Right renal cortex interstitium (tissue), 3 donors: Measurements from ENCODE around the gene MAGEA2. TPM values are rescaled to one million over a fixed set of nuclear protein-coding genes. Genes with fewer than 3 reads are reported as not detected.
"Not testable (repeated sequence)": the region's sequence is repeated elsewhere in the genome, so short reads cannot be mapped to it uniquely, and the experiment has no call there.

Experiments
- DNase-seq, 3 donors: peaks; one replicate each; pipeline ENCODE4 v3.0.0-alpha.2; 2013; ENCODE audit warnings: low read depth in 3 of 3, low spot score in 2 of 3
- polyA plus RNA-seq, 3 donors: library from polyadenylated mRNA; unstranded; fragments of 120-200 nt; gene quantifications; one replicate each; pipeline ENCODE4 v1.2.1, GENCODE V29; 2013; ENCODE audit not compliant: insufficient read length in 3 of 3

Gene MAGEA2
- not detected for polyA plus RNA-seq

GRCh38 chrX:152753686-152754650 is at the start of gene MAGEA2:
TSS of gene MAGEA2 (minus strand) at chrX:152753842. CDS start at chrX:152751363, 2,479 bp downstream.
- DNase-seq = not testable (repeated sequence)

- no peak for DNase-seq
Measured at GRCh38 chrX:152798945-152799344, 45.3 kb upstream of the MAGEA2 start.

GRCh38 chrX:152787062-152787461 is 33.4 kb upstream of the MAGEA2 start:
- not testable (repeated sequence) for DNase-seq

GRCh38 chrX:152769549-152770289 is 16.1 kb upstream of the MAGEA2 start, which contains the start of gene MAGEA6:
TSS of gene MAGEA6 (minus strand) at chrX:152769689. CDS start at chrX:152767650, 2,039 bp downstream.
- not testable (repeated sequence) for DNase-seq

GRCh38 chrX:152766562-152766961 is 12.9 kb upstream of the MAGEA2 start:
- not testable (repeated sequence) for DNase-seq

- not testable (repeated sequence) for DNase-seq
Measured at GRCh38 chrX:152761582-152761981, 7.9 kb upstream of the MAGEA2 start.

- not testable (repeated sequence) for DNase-seq
Measured at GRCh38 chrX:152759544-152759943, 5.9 kb upstream of the MAGEA2 start.

GRCh38 chrX:152758918-152759317 is 5.3 kb upstream of the MAGEA2 start, which contains the start of gene CSAG3:
TSS of gene CSAG3 (plus strand) at chrX:152759218.
- not testable (repeated sequence) for DNase-seq

GRCh38 chrX:152754871-152755270 is 1.2 kb upstream of the MAGEA2 start:
- DNase-seq = not testable (repeated sequence)

- DNase-seq = no peak
Measured at GRCh38 chrX:152738560-152738959, 15.1 kb downstream of the MAGEA2 start.

GRCh38 chrX:152736528-152736927 is 17.1 kb downstream of the MAGEA2 start:
- not testable (repeated sequence) for DNase-seq

GRCh38 chrX:152735860-152736511 is 17.7 kb downstream of the MAGEA2 start:
- DNase-seq = no peak

- no peak for DNase-seq
Measured at GRCh38 chrX:152735101-152735500, 18.5 kb downstream of the MAGEA2 start.

GRCh38 chrX:152734143-152734858 is 19.3 kb downstream of the MAGEA2 start:
- not testable (repeated sequence) for DNase-seq

- DNase-seq = no peak
Measured at GRCh38 chrX:152733261-152733975, 20.2 kb downstream of the MAGEA2 start, which contains the start of the genes CSAG1 and MAGEA12. TSS of gene CSAG1 (minus strand) at chrX:152733721. CDS start at chrX:152732460, 1,261 bp downstream. TSS of gene MAGEA12 (plus strand) at chrX:152733757. CDS start at chrX:152736162, 2,405 bp downstream.

- DNase-seq = no peak
Measured at GRCh38 chrX:152725409-152725808, 28.2 kb downstream of the MAGEA2 start.

- not testable (repeated sequence) for DNase-seq
Measured at GRCh38 chrX:152713815-152714787, 39.5 kb downstream of the MAGEA2 start, which contains the start of gene MAGEA2B. TSS of gene MAGEA2B (plus strand) at chrX:152714628. CDS start at chrX:152717107, 2,479 bp downstream.

- DNase-seq = not testable (repeated sequence)
Measured at GRCh38 chrX:152713195-152713594, 40.4 kb downstream of the MAGEA2 start.
